Neural crest cell (in vitro differentiated cells): ENCODE measurements around the gene USP10. TPM values are rescaled to one million over a fixed set of nuclear protein-coding genes. Genes with fewer than 3 reads are reported as not detected.

Experiments
- DNase-seq: peaks from one replicate; pipeline ENCODE4 v3.0.0; 2021; ENCODE audit warnings: low read depth, mixed read lengths, low spot score
- H3K27ac Mint-ChIP-seq: one replicate; pipeline ENCODE4 v1.8.0; 2021; ENCODE audit warnings: mild to moderate bottlenecking, mixed read lengths; ENCODE audit not compliant: unreplicated experiment
- H3K27me3 Mint-ChIP-seq: 2 replicates; pipeline ENCODE4 v1.8.0; 2021; ENCODE audit warnings: low read depth, mild to moderate bottlenecking, mixed read lengths
- H3K36me3 Mint-ChIP-seq: 2 replicates; pipeline ENCODE4 v1.8.0; 2021; ENCODE audit warnings: low read depth, mild to moderate bottlenecking, mixed read lengths
- H3K4me1 Mint-ChIP-seq: 2 replicates; pipeline ENCODE4 v1.8.0; 2021; ENCODE audit warnings: mixed read lengths
- H3K4me3 Mint-ChIP-seq: one replicate; pipeline ENCODE4 v1.8.0; 2021; ENCODE audit warnings: mild to moderate bottlenecking, mixed read lengths
- H3K9me3 Mint-ChIP-seq: 2 replicates; pipeline ENCODE4 v1.8.0; 2021; ENCODE audit warnings: mixed read lengths
- CTCF ChIP-seq: fragments of 200-600 bp; sonication (generic); conservative IDR thresholded peaks from 2 replicates; pipeline ENCODE4 v1.5.0; 2021; ENCODE audit warnings: antibody characterized with exemption, mild to moderate bottlenecking
- total RNA-seq: library from RNA; stranded (reverse); gene quantifications from 2 replicates; pipeline ENCODE4 v1.2.1, GENCODE V29; 2021

The USP10 gene
- total RNA-seq, 1 donor from 2014 or later, result 149 TPM

GRCh38 chr16:84661418-84662060 is 38.3 kb upstream of the USP10 start:
- no peaks in the 10 kb centered on the region for H3K4me1 Mint-ChIP-seq
- H3K27ac Mint-ChIP-seq, result no peak overlapping the region
- no peak overlapping the region for H3K4me3 Mint-ChIP-seq
- no peak for TF ChIP-seq CTCF
- H3K27me3 Mint-ChIP-seq, result no peaks in the 10 kb centered on the region
- H3K9me3 Mint-ChIP-seq, result no peaks in the 10 kb centered on the region
- no peak for DNase-seq
- H3K36me3 Mint-ChIP-seq, result peaks cover 5% of the 10 kb centered on the region

- Mint-ChIP-seq H3K27me3 (no peaks in the 10 kb centered on the region), H3K4me1 (peaks cover 6% of the 10 kb centered on the region), H3K27ac (no peak overlapping the region), H3K9me3 (no peaks in the 10 kb centered on the region), H3K36me3 (peaks cover 5% of the 10 kb centered on the region), H3K4me3 (no peak overlapping the region)
- no peak for TF ChIP-seq CTCF
- no peak for DNase-seq
Observed at GRCh38 chr16:84662471-84662870, 37.3 kb upstream of the USP10 start.

GRCh38 chr16:84663433-84664101 is 36.2 kb upstream of the USP10 start:
- no peak overlapping the region for H3K4me3 Mint-ChIP-seq
- no peak overlapping the region for H3K27ac Mint-ChIP-seq
- H3K4me1 Mint-ChIP-seq, result peaks cover 8% of the 10 kb centered on the region
- H3K27me3 Mint-ChIP-seq, result no peaks in the 10 kb centered on the region
- H3K9me3 Mint-ChIP-seq, result no peaks in the 10 kb centered on the region
- TF ChIP-seq CTCF, result no peak
- no peak for DNase-seq
- H3K36me3 Mint-ChIP-seq, result peaks cover 5% of the 10 kb centered on the region

- Mint-ChIP-seq H3K4me3 (no peak overlapping the region), H3K9me3 (no peaks in the 10 kb centered on the region), H3K4me1 (peaks cover 8% of the 10 kb centered on the region), H3K27me3 (no peaks in the 10 kb centered on the region), H3K36me3 (peaks cover 5% of the 10 kb centered on the region), H3K27ac (no peak overlapping the region)
- no peak for TF ChIP-seq CTCF
- DNase-seq, result no peak
Observed at GRCh38 chr16:84665359-84665758, 34.4 kb upstream of the USP10 start.

- H3K9me3 Mint-ChIP-seq, result no peaks in the 10 kb centered on the region
Observed at GRCh38 chr16:84665843-84666242, 34.0 kb upstream of the USP10 start.

More at GRCh38 chr16:84665843-84666242, 34.0 kb upstream of the USP10 start:
- no peaks in the 10 kb centered on the region for H3K27me3 Mint-ChIP-seq
- no peak for TF ChIP-seq CTCF
- DNase-seq, result no peak
- H3K4me1 Mint-ChIP-seq, result peaks cover 8% of the 10 kb centered on the region
- no peak overlapping the region for H3K4me3 Mint-ChIP-seq
- no peak overlapping the region for H3K27ac Mint-ChIP-seq
- peaks cover 5% of the 10 kb centered on the region for H3K36me3 Mint-ChIP-seq
